Endodermal cell (in vitro differentiated cells): ENCODE results near the gene DCAF4. TPM values are rescaled to one million over a fixed set of nuclear protein-coding genes. Genes with fewer than 3 reads are reported as not detected.

ENCODE experiments used
- DNase-seq: peaks from one replicate; pipeline ENCODE4 v3.0.0-alpha.2; 2017
- H3K27ac ChIP-seq: 2 replicates; pipeline ENCODE4 v1.5.1; 2013; ENCODE audit warnings: mild to moderate bottlenecking, low read depth, low read length, moderate library complexity
- H3K27me3 ChIP-seq: 2 replicates; pipeline ENCODE4 v1.6.1; 2013; ENCODE audit warnings: mild to moderate bottlenecking, low read length, moderate library complexity; ENCODE audit not compliant: insufficient read depth, control insufficient read depth, poor library complexity, severe bottlenecking
- H3K36me3 ChIP-seq: 2 replicates; pipeline ENCODE4 v1.7.0; 2013; ENCODE audit warnings: mild to moderate bottlenecking, low read length, moderate library complexity; ENCODE audit not compliant: control insufficient read depth, insufficient read depth
- H3K4me1 ChIP-seq: one replicate; pipeline ENCODE4 v1.7.0; 2013; ENCODE audit warnings: low read length; ENCODE audit not compliant: control insufficient read depth, insufficient read depth
- H3K4me3 ChIP-seq: 2 replicates; pipeline ENCODE4 v1.5.1; 2013; ENCODE audit warnings: mild to moderate bottlenecking, low read length, moderate library complexity
- H3K9ac ChIP-seq: 2 replicates; pipeline ENCODE4 v1.6.1; 2013; ENCODE audit warnings: mild to moderate bottlenecking, low read length, moderate library complexity; ENCODE audit not compliant: poor library complexity, severe bottlenecking; ENCODE audit errors: extremely low read depth
- H3K9me3 ChIP-seq: 2 replicates; pipeline ENCODE4 v1.6.1; 2013; ENCODE audit warnings: mild to moderate bottlenecking, low read length, moderate library complexity; ENCODE audit not compliant: control insufficient read depth
- H3K27ac Mint-ChIP-seq: 2 replicates; pipeline ENCODE4 v1.8.0; 2020; ENCODE audit warnings: mixed read lengths
- H3K27me3 Mint-ChIP-seq: 2 replicates; pipeline ENCODE4 v1.8.0; 2021; ENCODE audit warnings: mild to moderate bottlenecking, mixed read lengths; ENCODE audit not compliant: insufficient read depth
- H3K36me3 Mint-ChIP-seq: 2 replicates; pipeline ENCODE4 v1.8.0; 2020; ENCODE audit warnings: low read depth, mixed read lengths
- H3K4me1 Mint-ChIP-seq: 2 replicates; pipeline ENCODE4 v1.8.0; 2020; ENCODE audit warnings: mixed read lengths
- H3K4me3 Mint-ChIP-seq: 2 replicates; pipeline ENCODE4 v1.8.0; 2020; ENCODE audit warnings: mild to moderate bottlenecking, moderate library complexity, mixed read lengths
- H3K9me3 Mint-ChIP-seq: 2 replicates; pipeline ENCODE4 v1.8.0; 2020; ENCODE audit warnings: mild to moderate bottlenecking, mixed read lengths
- CTCF ChIP-seq: fragments of 200-600 bp; sonication (generic); conservative IDR thresholded peaks from 2 replicates; pipeline ENCODE4 v1.5.0; 2021; ENCODE audit warnings: antibody characterized with exemption, mild to moderate bottlenecking
- WGBS, 2 experiments: methylation state at CpG; one replicate each; pipeline versions ENCODE4 v1.1.5 to v1.1.7; 2013; ENCODE audit warnings: missing lambda C conversion rate in 2 of 2, mixed read lengths in 1 of 2; ENCODE audit not compliant: insufficient coverage in 1 of 2, insufficient read length in 1 of 2; 5-methylcytosine and 5-hydroxymethylcytosine counted together
- total RNA-seq, 2 donors: library from RNA; stranded (reverse); fragmentation: NEBNext Ultra II Directional in 1 of 2; extraction: Animal tissue kit (Norgen Biotek cat#: 25700) in 1 of 2; gene quantifications; 2 replicates in 1 of 2; 3 replicates in 1 of 2; pipeline ENCODE4 v1.2.1, GENCODE V29; 2021

Gene DCAF4
- total RNA-seq, 2 donors from 2014 or later: 16.4 to 17.7 TPM

GRCh38 chr14:72883109-72883508 lies 43.2 kb upstream of the DCAF4 start:
- Mint-ChIP-seq H3K4me3 (no peak overlapping the region), H3K36me3 (no peaks in the 10 kb centered on the region), H3K4me1 (peaks cover 14% of the 10 kb centered on the region), H3K27ac (no peak overlapping the region), H3K27me3 (peaks cover 17% of the 10 kb centered on the region), H3K9me3 (peaks cover 14% of the 10 kb centered on the region)
- Histone ChIP-seq H3K9ac (no peak overlapping the region), H3K4me3 (no peak overlapping the region), H3K36me3 (no peaks in the 10 kb centered on the region), H3K4me1 (no peaks in the 10 kb centered on the region), H3K27ac (no peak overlapping the region), H3K27me3 (no peaks in the 10 kb centered on the region), H3K9me3 (peaks cover 5% of the 10 kb centered on the region)
- DNase-seq: no peak
- WGBS, 2 experiments: 89% methylated on average over 1 to 2 of the region's 2 CpGs
- TF ChIP-seq CTCF: no peak

- H3K27ac Mint-ChIP-seq: peak overlapping the region; percentile 38
- peaks cover 20% of the 10 kb centered on the region for H3K27me3 Mint-ChIP-seq
- Histone ChIP-seq H3K4me3 (no peak overlapping the region), H3K4me1 (no peaks in the 10 kb centered on the region), H3K36me3 (no peaks in the 10 kb centered on the region), H3K9me3 (peaks cover 5% of the 10 kb centered on the region), H3K27ac (no peak overlapping the region), H3K27me3 (no peaks in the 10 kb centered on the region), H3K9ac (no peak overlapping the region)
- peaks cover 18% of the 10 kb centered on the region for H3K4me1 Mint-ChIP-seq
- H3K36me3 Mint-ChIP-seq: no peaks in the 10 kb centered on the region
- WGBS, 2 experiments: 88% methylated on average over 4 of the region's 4 CpGs; no CpG with 5 or more reads in 1 of the 2 experiments
- no peak for TF ChIP-seq CTCF
- peaks cover 14% of the 10 kb centered on the region for H3K9me3 Mint-ChIP-seq
- no peak overlapping the region for H3K4me3 Mint-ChIP-seq
- DNase-seq: peak; percentile 64
Measured at GRCh38 chr14:72883961-72884360, 42.3 kb upstream of the DCAF4 start.

- no peaks in the 10 kb centered on the region for H3K4me1 ChIP-seq
- TF ChIP-seq CTCF: no peak
- no peak overlapping the region for H3K9ac ChIP-seq
Measured at GRCh38 chr14:72884386-72884785, 41.9 kb upstream of the DCAF4 start.

More at GRCh38 chr14:72884386-72884785, 41.9 kb upstream of the DCAF4 start:
- Mint-ChIP-seq H3K27ac (no peak overlapping the region), H3K4me3 (no peak overlapping the region), H3K36me3 (no peaks in the 10 kb centered on the region), H3K4me1 (peaks cover 22% of the 10 kb centered on the region), H3K27me3 (peaks cover 21% of the 10 kb centered on the region), H3K9me3 (peaks cover 14% of the 10 kb centered on the region)
- Histone ChIP-seq H3K36me3 (no peaks in the 10 kb centered on the region), H3K27ac (no peak overlapping the region), H3K9me3 (peaks cover 5% of the 10 kb centered on the region), H3K27me3 (no peaks in the 10 kb centered on the region), H3K4me3 (no peak overlapping the region)
- 92% methylated on average over 4 of the region's 4 CpGs; no CpG with 5 or more reads in 1 of the 2 experiments for WGBS, 2 experiments
- no peak for DNase-seq
